Gastrocnemius medialis (tissue), 4 donors: ENCODE data around the gene PIP4K2B. TPM values are rescaled to one million over a fixed set of nuclear protein-coding genes. Genes with fewer than 3 reads are reported as not detected.
A peak's percentile ranks its signal among the peaks of the same experiment; 100 is the strongest.

ENCODE experiments used
- ATAC-seq, 2 donors: fragments of 150-250 bp; one replicate each; pipeline ENCODE4 v1.9.1; 2016
- DNase-seq, 2 donors: peaks; one replicate each; pipeline ENCODE4 v3.0.0-alpha.2; 2019
- H3K27ac ChIP-seq, 4 donors: fragments of 200-600 bp; sonication (generic); 1 replicate in 1 of 4; 2 replicates in 3 of 4; pipeline ENCODE4 v1.5.1; 2016 to 2018; ENCODE audit warnings: mild to moderate bottlenecking in 2 of 4, moderate library complexity in 1 of 4
- H3K27me3 ChIP-seq, 3 donors: fragments of 200-600 bp; sonication (generic) in 2 of 3; 1 replicate in 1 of 3; 2 replicates in 2 of 3; pipeline versions ENCODE4 v1.5.1 to v1.6.0; 2016 to 2019; ENCODE audit warnings: mild to moderate bottlenecking in 1 of 3, moderate library complexity in 1 of 3
- H3K36me3 ChIP-seq, 2 donors: fragments of 200-600 bp; sonication (generic) in 1 of 2; one replicate each; pipeline ENCODE4 v1.5.1; 2017 to 2018
- H3K4me1 ChIP-seq, 2 donors: fragments of 200-600 bp; sonication (generic) in 1 of 2; one replicate each; pipeline ENCODE4 v1.5.1; 2016 to 2017; ENCODE audit warnings: mild to moderate bottlenecking in 2 of 2
- H3K4me3 ChIP-seq, 4 donors: fragments of 200-600 bp; sonication (generic) in 3 of 4; 1 replicate in 1 of 4; 2 replicates in 3 of 4; pipeline ENCODE4 v1.5.1; 2016 to 2019; ENCODE audit warnings: mild to moderate bottlenecking in 2 of 4
- H3K9me3 ChIP-seq, 3 donors: fragments of 200-600 bp; sonication (generic) in 2 of 3; 1 replicate in 1 of 3; 2 replicates in 2 of 3; pipeline ENCODE4 v1.5.1; 2016 to 2019
- POLR2A ChIP-seq, 2 donors: fragments of 450-650 bp; IDR thresholded peaks; one replicate each; pipeline ENCODE4 v1.6.1; 2017; ENCODE audit warnings: antibody characterized with exemption in 2 of 2, mild to moderate bottlenecking in 2 of 2, moderate library complexity in 2 of 2
- in situ Hi-C, 4 donors: fragments of 200-750 bp; cut with MboI; loops; one replicate each; pipeline versions ENCODE4 v1.15.0 to v1.8.0; 2017; ENCODE audit warnings: low sequenced_read_pairs in 4 of 4
- intact Hi-C: fragments of 100-400 bp; cut with DNase I; formaldehyde crosslinking; loops from one replicate; pipeline ENCODE4 v1.15.1; 2023; ENCODE audit warnings: low total_unique reads
- total RNA-seq, 4 donors: library from RNA; depleted of rRNA; stranded (reverse); fragments of >200 nt; gene quantifications; one replicate each; pipeline versions ENCODE4 v1.1.0 to v1.2.3, GENCODE V29; 2016
- TF ChIP-seq, protein P1 (sequence below), 5 experiments: fragments of 450-650 bp in 3 of 5; fragments of 200-600 bp in 2 of 5; sonication (generic) in 2 of 5; IDR thresholded peaks in 4 of 5; conservative IDR thresholded peaks in 1 of 5; 1 replicate in 4 of 5; 2 replicates in 1 of 5; pipeline ENCODE4 v1.5.1; 2016 to 2019; ENCODE audit warnings: antibody characterized with exemption in 5 of 5, mild to moderate bottlenecking in 3 of 5, moderate library complexity in 3 of 5

PIP4K2B gene
- total RNA-seq, 4 donors from 2014 or later: 57.2 to 97.0 (median 76.8) TPM

DNA sequence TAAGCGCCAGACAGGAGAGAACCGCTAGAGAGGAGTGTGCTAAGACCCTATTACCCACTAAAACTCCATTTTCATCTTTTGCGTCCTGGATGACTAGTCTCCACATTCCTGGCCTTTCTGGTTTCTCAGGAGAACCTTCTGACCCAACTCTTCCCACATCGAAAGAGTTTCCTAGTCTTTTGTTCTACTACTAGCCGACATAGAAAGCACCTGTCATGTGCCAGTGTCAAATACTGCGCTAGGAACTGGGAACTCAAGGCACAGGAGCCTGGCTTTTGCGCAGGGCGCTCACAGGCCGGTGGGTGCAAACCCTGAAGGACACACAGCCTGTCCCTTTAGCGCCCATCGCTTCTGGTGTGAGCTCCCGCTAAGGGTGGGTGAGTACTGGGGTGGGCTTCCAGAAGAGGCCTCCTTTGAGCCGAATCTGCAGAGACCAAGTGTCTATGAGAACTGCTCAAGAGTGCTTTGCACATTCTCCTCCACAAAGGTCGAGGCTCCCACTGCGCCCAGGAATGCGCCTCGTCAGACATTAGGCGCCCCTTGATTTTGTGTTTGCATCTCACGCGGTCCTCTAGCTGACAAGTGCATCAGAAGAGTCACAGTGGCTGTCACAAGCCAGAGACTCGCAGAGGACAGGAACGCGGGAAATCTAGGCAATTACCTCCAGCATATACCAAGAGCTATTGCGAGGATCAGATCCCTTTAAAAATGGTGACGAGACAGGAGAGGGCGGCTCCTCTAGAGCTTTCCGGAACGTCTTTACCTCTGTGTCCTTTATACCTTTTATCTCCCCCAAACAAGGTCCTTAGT is 48.8 kb downstream of the PIP4K2B start:
- Histone ChIP-seq H3K27me3 (peaks cover 32 to 36% (median 34%) of the 10 kb centered on the region in 3 donors), H3K4me1 (peaks cover 36 to 41% of the 10 kb centered on the region in 2 donors), H3K4me3 (peak overlapping the region; percentile 55 to 70 (median 64)), H3K36me3 (peaks cover 0 to 13% of the 10 kb centered on the region in 2 donors), H3K27ac (peak overlapping the region; percentile 78 to 96 (median 80)), H3K9me3 (no peaks in the 10 kb centered on the region)
- in situ Hi-C loops (loop anchor here in 1 of 4 donors (10.0 kb wide), 1 partner anchor 54 kb away; no protein-coding TSS in a partner anchor), intact Hi-C loops (loop anchor here (5.0 kb wide), 1 partner anchor 73 kb away; no protein-coding TSS in a partner anchor)
- no peak for ATAC-seq
- TF ChIP-seq, protein P1, sequence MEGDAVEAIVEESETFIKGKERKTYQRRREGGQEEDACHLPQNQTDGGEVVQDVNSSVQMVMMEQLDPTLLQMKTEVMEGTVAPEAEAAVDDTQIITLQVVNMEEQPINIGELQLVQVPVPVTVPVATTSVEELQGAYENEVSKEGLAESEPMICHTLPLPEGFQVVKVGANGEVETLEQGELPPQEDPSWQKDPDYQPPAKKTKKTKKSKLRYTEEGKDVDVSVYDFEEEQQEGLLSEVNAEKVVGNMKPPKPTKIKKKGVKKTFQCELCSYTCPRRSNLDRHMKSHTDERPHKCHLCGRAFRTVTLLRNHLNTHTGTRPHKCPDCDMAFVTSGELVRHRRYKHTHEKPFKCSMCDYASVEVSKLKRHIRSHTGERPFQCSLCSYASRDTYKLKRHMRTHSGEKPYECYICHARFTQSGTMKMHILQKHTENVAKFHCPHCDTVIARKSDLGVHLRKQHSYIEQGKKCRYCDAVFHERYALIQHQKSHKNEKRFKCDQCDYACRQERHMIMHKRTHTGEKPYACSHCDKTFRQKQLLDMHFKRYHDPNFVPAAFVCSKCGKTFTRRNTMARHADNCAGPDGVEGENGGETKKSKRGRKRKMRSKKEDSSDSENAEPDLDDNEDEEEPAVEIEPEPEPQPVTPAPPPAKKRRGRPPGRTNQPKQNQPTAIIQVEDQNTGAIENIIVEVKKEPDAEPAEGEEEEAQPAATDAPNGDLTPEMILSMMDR (IDR thresholded peaks at IDR 0.05 in 4 of 5, conservative IDR thresholded peaks at IDR 0.05 in 1 of 5): no peak
- TF ChIP-seq POLR2A (IDR thresholded peaks at IDR 0.05): no peak
- no peak for DNase-seq

DNA sequence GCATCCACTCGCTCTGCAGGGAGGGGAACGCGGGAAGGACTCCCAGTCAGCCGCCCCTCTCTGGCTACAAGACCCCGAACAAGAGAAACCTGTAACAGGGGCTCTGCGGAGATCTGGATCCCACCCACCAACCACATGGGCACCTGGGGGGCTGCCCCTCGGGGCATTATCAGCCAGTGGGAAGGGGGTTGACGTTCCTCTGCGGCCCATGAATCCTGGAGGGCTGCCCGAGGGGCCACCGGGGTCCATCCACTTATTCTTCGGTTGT is 49.4 kb downstream of the PIP4K2B start:
- DNase-seq (no peak), ATAC-seq (no peak)
- peak overlapping the region; percentile 55 to 70 (median 64) for H3K4me3 ChIP-seq
- in situ Hi-C loops: loop anchor here in 1 of 4 donors (10.0 kb wide), 1 partner anchor 55 kb away; no protein-coding TSS in a partner anchor
- H3K27me3 ChIP-seq: peaks cover 32 to 36% (median 34%) of the 10 kb centered on the region in 3 donors
- H3K27ac ChIP-seq: peak overlapping the region; percentile 78 to 96 (median 80)
- H3K4me1 ChIP-seq: peaks cover 36 to 41% of the 10 kb centered on the region in 2 donors
- intact Hi-C loops: loop anchor here (5.0 kb wide), 1 partner anchor 73 kb away; no protein-coding TSS in a partner anchor
- no peaks in the 10 kb centered on the region for H3K9me3 ChIP-seq
- no peak for TF ChIP-seq POLR2A (IDR thresholded peaks at IDR 0.05)
- TF ChIP-seq, protein P1 (IDR thresholded peaks at IDR 0.05 in 4 of 5, conservative IDR thresholded peaks at IDR 0.05 in 1 of 5): no peak
- peaks cover 0 to 9% of the 10 kb centered on the region in 2 donors for H3K36me3 ChIP-seq

GRCh38 chr17:38749223-38750043 is 49.9 kb downstream of the PIP4K2B start:
- in situ Hi-C loops (loop anchor here in 1 of 4 donors (10.0 kb wide), 1 partner anchor 55 kb away; no protein-coding TSS in a partner anchor), intact Hi-C loops (loop anchor here (5.0 kb wide), 1 partner anchor 72 kb away; no protein-coding TSS in a partner anchor)
- Histone ChIP-seq H3K27me3 (peaks cover 32 to 36% (median 34%) of the 10 kb centered on the region in 3 donors), H3K4me1 (peaks cover 34 to 38% of the 10 kb centered on the region in 2 donors), H3K27ac (peak overlapping the region; percentile 78 to 96 (median 80)), H3K9me3 (no peaks in the 10 kb centered on the region), H3K4me3 (peak overlapping the region; percentile 55 to 70 (median 64)), H3K36me3 (peaks cover 0 to 3% of the 10 kb centered on the region in 2 donors)
- DNase-seq (peak; percentile 73 to 74), ATAC-seq (peak in 1 of 2 donors; percentile 7)
- TF ChIP-seq, protein P1 (IDR thresholded peaks at IDR 0.05 in 4 of 5, conservative IDR thresholded peaks at IDR 0.05 in 1 of 5): no peak
- TF ChIP-seq POLR2A (IDR thresholded peaks at IDR 0.05): peak; percentile 56 to 62

GRCh38 chr17:38748892-38749222 is 50.5 kb downstream of the PIP4K2B start:
- no peak for DNase-seq
- H3K36me3 ChIP-seq: no peaks in the 10 kb centered on the region
- intact Hi-C loops: no loop called here
- no peaks in the 10 kb centered on the region for H3K9me3 ChIP-seq
- in situ Hi-C loops: no loop called here
- H3K4me3 ChIP-seq: peak overlapping the region; percentile 55 to 70 (median 64)
- ATAC-seq: no peak
- TF ChIP-seq POLR2A (IDR thresholded peaks at IDR 0.05): no peak
- TF ChIP-seq, protein P1 (IDR thresholded peaks at IDR 0.05 in 4 of 5, conservative IDR thresholded peaks at IDR 0.05 in 1 of 5): no peak
- H3K27me3 ChIP-seq: peaks cover 32 to 36% (median 34%) of the 10 kb centered on the region in 3 donors
- peaks cover 28 to 32% of the 10 kb centered on the region in 2 donors for H3K4me1 ChIP-seq
- H3K27ac ChIP-seq: peak overlapping the region; percentile 78 to 96 (median 80)
